ENCODE measurements around the gene CPLX1. TPM values are rescaled to one million over a fixed set of nuclear protein-coding genes. Genes with fewer than 3 reads are reported as not detected.

The CPLX1 gene
- total and polyA plus RNA-seq, 4 donors, result 5.3 to 117 (median 64.6) TPM

GRCh38 chr4:867526-868250 is 41.8 kb upstream of the CPLX1 start:
- 91% methylated on average over 25 of the region's 26 CpGs for WGBS (ENCODE audit: insufficient coverage)
- H3K4me1 ChIP-seq (ENCODE audit: control insufficient read depth, insufficient read depth, low read length), result no peaks in the 10 kb centered on the region
- no peak overlapping the region for H3K27ac ChIP-seq (ENCODE audit: low read depth, low read length)
- H3K9me3 ChIP-seq (ENCODE audit: control insufficient read depth, insufficient read depth, low read length), result no peaks in the 10 kb centered on the region
- peaks cover 99% of the 10 kb centered on the region for H3K36me3 ChIP-seq (ENCODE audit: control insufficient read depth, insufficient read depth, low read length)
- DNase-seq (ENCODE audit: low read depth in 4 of 6, low spot score in 6 of 6), result no peak
- no peaks in the 10 kb centered on the region for H3K27me3 ChIP-seq (ENCODE audit: control insufficient read depth, insufficient read depth, low read length)
- H3K4me3 ChIP-seq (ENCODE audit: low read depth, low read length), result no peak overlapping the region

- H3K4me3 ChIP-seq (ENCODE audit: low read depth, low read length), result no peak overlapping the region
- H3K27me3 ChIP-seq (ENCODE audit: control insufficient read depth, insufficient read depth, low read length), result no peaks in the 10 kb centered on the region
- H3K36me3 ChIP-seq (ENCODE audit: control insufficient read depth, insufficient read depth, low read length), result peaks cover 98% of the 10 kb centered on the region
- no peak for DNase-seq (ENCODE audit: low read depth in 4 of 6, low spot score in 6 of 6)
- no peak overlapping the region for H3K27ac ChIP-seq (ENCODE audit: low read depth, low read length)
- no peaks in the 10 kb centered on the region for H3K4me1 ChIP-seq (ENCODE audit: control insufficient read depth, insufficient read depth, low read length)
- H3K9me3 ChIP-seq (ENCODE audit: control insufficient read depth, insufficient read depth, low read length), result no peaks in the 10 kb centered on the region
- 95% methylated on average over 22 of the region's 28 CpGs for WGBS (ENCODE audit: insufficient coverage)
These were observed 40.9 kb upstream of the CPLX1 start for GRCh38 chr4:866761-867390.

GRCh38 chr4:866068-866760 is 40.3 kb upstream of the CPLX1 start:
- Histone ChIP-seq H3K27ac (ENCODE audit: low read depth, low read length) (no peak overlapping the region), H3K27me3 (ENCODE audit: control insufficient read depth, insufficient read depth, low read length) (no peaks in the 10 kb centered on the region), H3K4me1 (ENCODE audit: control insufficient read depth, insufficient read depth, low read length) (no peaks in the 10 kb centered on the region), H3K4me3 (ENCODE audit: low read depth, low read length) (no peak overlapping the region), H3K9me3 (ENCODE audit: control insufficient read depth, insufficient read depth, low read length) (no peaks in the 10 kb centered on the region), H3K36me3 (ENCODE audit: control insufficient read depth, insufficient read depth, low read length) (peaks cover 97% of the 10 kb centered on the region)
- WGBS (ENCODE audit: insufficient coverage), result 95% methylated on average over 24 of the region's 24 CpGs
- DNase-seq (ENCODE audit: low read depth in 4 of 6, low spot score in 6 of 6), result no peak

- no peaks in the 10 kb centered on the region for H3K9me3 ChIP-seq (ENCODE audit: control insufficient read depth, insufficient read depth, low read length)
- DNase-seq (ENCODE audit: low read depth in 4 of 6, low spot score in 6 of 6), result no peak
- no peaks in the 10 kb centered on the region for H3K4me1 ChIP-seq (ENCODE audit: control insufficient read depth, insufficient read depth, low read length)
- no peak overlapping the region for H3K27ac ChIP-seq (ENCODE audit: low read depth, low read length)
- no peaks in the 10 kb centered on the region for H3K27me3 ChIP-seq (ENCODE audit: control insufficient read depth, insufficient read depth, low read length)
- peaks cover 97% of the 10 kb centered on the region for H3K36me3 ChIP-seq (ENCODE audit: control insufficient read depth, insufficient read depth, low read length)
- WGBS (ENCODE audit: insufficient coverage), result 97% methylated on average over 17 of the region's 18 CpGs
- no peak overlapping the region for H3K4me3 ChIP-seq (ENCODE audit: low read depth, low read length)
These were observed 39.6 kb upstream of the CPLX1 start for GRCh38 chr4:865572-865971.

GRCh38 chr4:865121-865465 is 39.2 kb upstream of the CPLX1 start:
- Histone ChIP-seq H3K27me3 (ENCODE audit: control insufficient read depth, insufficient read depth, low read length) (no peaks in the 10 kb centered on the region), H3K36me3 (ENCODE audit: control insufficient read depth, insufficient read depth, low read length) (peaks cover 97% of the 10 kb centered on the region), H3K9me3 (ENCODE audit: control insufficient read depth, insufficient read depth, low read length) (no peaks in the 10 kb centered on the region), H3K4me3 (ENCODE audit: low read depth, low read length) (no peak overlapping the region), H3K27ac (ENCODE audit: low read depth, low read length) (no peak overlapping the region), H3K4me1 (ENCODE audit: control insufficient read depth, insufficient read depth, low read length) (no peaks in the 10 kb centered on the region)
- 98% methylated on average over 11 of the region's 11 CpGs for WGBS (ENCODE audit: insufficient coverage)
- no peak for DNase-seq (ENCODE audit: low read depth in 4 of 6, low spot score in 6 of 6)

GRCh38 chr4:864456-865120 is 38.7 kb upstream of the CPLX1 start:
- no peak for DNase-seq (ENCODE audit: low read depth in 4 of 6, low spot score in 6 of 6)
- no peaks in the 10 kb centered on the region for H3K4me1 ChIP-seq (ENCODE audit: control insufficient read depth, insufficient read depth, low read length)
- H3K9me3 ChIP-seq (ENCODE audit: control insufficient read depth, insufficient read depth, low read length), result no peaks in the 10 kb centered on the region
- H3K4me3 ChIP-seq (ENCODE audit: low read depth, low read length), result no peak overlapping the region
- peaks cover 96% of the 10 kb centered on the region for H3K36me3 ChIP-seq (ENCODE audit: control insufficient read depth, insufficient read depth, low read length)
- no peaks in the 10 kb centered on the region for H3K27me3 ChIP-seq (ENCODE audit: control insufficient read depth, insufficient read depth, low read length)
- H3K27ac ChIP-seq (ENCODE audit: low read depth, low read length), result no peak overlapping the region
- 95% methylated on average over 42 of the region's 42 CpGs for WGBS (ENCODE audit: insufficient coverage)

GRCh38 chr4:860561-860960 is 34.6 kb upstream of the CPLX1 start:
- Histone ChIP-seq H3K4me1 (ENCODE audit: control insufficient read depth, insufficient read depth, low read length) (no peaks in the 10 kb centered on the region), H3K27ac (ENCODE audit: low read depth, low read length) (no peak overlapping the region), H3K9me3 (ENCODE audit: control insufficient read depth, insufficient read depth, low read length) (no peaks in the 10 kb centered on the region), H3K4me3 (ENCODE audit: low read depth, low read length) (no peak overlapping the region), H3K27me3 (ENCODE audit: control insufficient read depth, insufficient read depth, low read length) (no peaks in the 10 kb centered on the region), H3K36me3 (ENCODE audit: control insufficient read depth, insufficient read depth, low read length) (peaks cover 91% of the 10 kb centered on the region)
- DNase-seq (ENCODE audit: low read depth in 4 of 6, low spot score in 6 of 6), result no peak
- WGBS (ENCODE audit: insufficient coverage), result 97% methylated on average over 20 of the region's 21 CpGs

GRCh38 chr4:859496-859895 is 33.6 kb upstream of the CPLX1 start:
- Histone ChIP-seq H3K9me3 (ENCODE audit: control insufficient read depth, insufficient read depth, low read length) (no peaks in the 10 kb centered on the region), H3K4me3 (ENCODE audit: low read depth, low read length) (no peak overlapping the region), H3K36me3 (ENCODE audit: control insufficient read depth, insufficient read depth, low read length) (peaks cover 86% of the 10 kb centered on the region), H3K27me3 (ENCODE audit: control insufficient read depth, insufficient read depth, low read length) (no peaks in the 10 kb centered on the region), H3K27ac (ENCODE audit: low read depth, low read length) (no peak overlapping the region), H3K4me1 (ENCODE audit: control insufficient read depth, insufficient read depth, low read length) (no peaks in the 10 kb centered on the region)
- no peak for DNase-seq (ENCODE audit: low read depth in 4 of 6, low spot score in 6 of 6)
- 95% methylated on average over 9 of the region's 13 CpGs for WGBS (ENCODE audit: insufficient coverage)

- Histone ChIP-seq H3K4me3 (ENCODE audit: low read depth, low read length) (no peak overlapping the region), H3K27ac (ENCODE audit: low read depth, low read length) (no peak overlapping the region), H3K27me3 (ENCODE audit: control insufficient read depth, insufficient read depth, low read length) (no peaks in the 10 kb centered on the region), H3K36me3 (ENCODE audit: control insufficient read depth, insufficient read depth, low read length) (peaks cover 85% of the 10 kb centered on the region), H3K9me3 (ENCODE audit: control insufficient read depth, insufficient read depth, low read length) (no peaks in the 10 kb centered on the region), H3K4me1 (ENCODE audit: control insufficient read depth, insufficient read depth, low read length) (no peaks in the 10 kb centered on the region)
- no peak for DNase-seq (ENCODE audit: low read depth in 4 of 6, low spot score in 6 of 6)
- WGBS (ENCODE audit: insufficient coverage), result 97% methylated on average over 28 of the region's 31 CpGs
These were observed 33.0 kb upstream of the CPLX1 start for GRCh38 chr4:858831-859451.

Measured in spinal cord (tissue), 10 donors.